Measurements from ENCODE around the gene EXOG.

GRCh38 chr3:38556640-38557358, 60.7 kb downstream of the EXOG start:
- no peak for TF ChIP-seq POLR2A (IDR thresholded peaks at IDR 0.05; ENCODE audit: low read length)
- no peak for TF ChIP-seq GATA1 (IDR thresholded peaks at IDR 0.05; ENCODE audit: low read depth, low read length)

Measured in erythroblast (primary cell).